Neuronal stem cell (in vitro differentiated cells): ENCODE measurements around the gene STEAP2.

Experiments
- DNase-seq: peaks from one replicate; pipeline ENCODE4 v3.0.0-alpha.2; 2013; ENCODE audit warnings: low spot score
- H2AFZ ChIP-seq: one replicate; pipeline ENCODE4 v1.6.1; 2013; ENCODE audit warnings: mild to moderate bottlenecking, low read length, inconsistent platforms
- H2AK5ac ChIP-seq: 2 replicates; pipeline ENCODE4 v1.6.1; 2013; ENCODE audit warnings: low read depth, mild to moderate bottlenecking, inconsistent platforms, low read length, moderate library complexity, mixed read lengths
- H2BK120ac ChIP-seq: 2 replicates; pipeline ENCODE4 v1.6.1; 2013; ENCODE audit warnings: low read depth, mild to moderate bottlenecking, inconsistent platforms, low read length, moderate library complexity, mixed read lengths
- H2BK12ac ChIP-seq: one replicate; pipeline ENCODE4 v1.6.1; 2013; ENCODE audit warnings: low read length, inconsistent platforms
- H2BK15ac ChIP-seq: 2 replicates; pipeline ENCODE4 v1.6.1; 2013; ENCODE audit warnings: mild to moderate bottlenecking, low read length, inconsistent platforms, mixed read lengths
- H2BK5ac ChIP-seq: one replicate; pipeline ENCODE4 v1.6.1; 2013; ENCODE audit warnings: inconsistent platforms, mild to moderate bottlenecking, low read length, moderate library complexity
- H3K14ac ChIP-seq: one replicate; pipeline ENCODE4 v1.6.1; 2013; ENCODE audit warnings: low read length, inconsistent platforms
- H3K18ac ChIP-seq: 2 replicates; pipeline ENCODE4 v1.6.1; 2013; ENCODE audit warnings: low read length, inconsistent platforms
- H3K23ac ChIP-seq: 2 replicates; pipeline ENCODE4 v1.6.1; 2013; ENCODE audit warnings: low read depth, mild to moderate bottlenecking, mixed read lengths, low read length, inconsistent platforms; ENCODE audit not compliant: poor library complexity
- H3K27ac ChIP-seq: replicated peaks from 3 replicates; pipeline ENCODE4 v1.5.1; 2013; ENCODE audit warnings: low read length, inconsistent platforms
- H3K27me3 ChIP-seq, 3 experiments: 2 replicates each; pipeline ENCODE4 v1.6.1; 2013; ENCODE audit warnings: low read length in 3 of 3, mild to moderate bottlenecking in 2 of 3, inconsistent platforms in 1 of 3, low read depth in 1 of 3, mixed read lengths in 1 of 3, moderate library complexity in 1 of 3; ENCODE audit not compliant: control insufficient read depth in 3 of 3, insufficient read depth in 3 of 3
- H3K36me3 ChIP-seq, 2 donors: replicated peaks in 1 of 2; 2 replicates each; pipeline ENCODE4 v1.6.1; 2013; ENCODE audit warnings: low read length in 2 of 2; ENCODE audit not compliant: control insufficient read depth in 2 of 2, insufficient read depth in 2 of 2
- H3K4ac ChIP-seq: 2 replicates; pipeline ENCODE4 v1.6.1; 2013; ENCODE audit warnings: inconsistent platforms, mild to moderate bottlenecking, low read length, moderate library complexity
- H3K4me1 ChIP-seq, 2 donors: 1 replicate in 1 of 2; 2 replicates in 1 of 2; pipeline ENCODE4 v1.6.1; 2013; ENCODE audit warnings: low read length in 2 of 2, low read depth in 1 of 2; ENCODE audit not compliant: control insufficient read depth in 2 of 2, insufficient read depth in 1 of 2
- H3K4me2 ChIP-seq: one replicate; pipeline ENCODE4 v1.6.1; 2013; ENCODE audit warnings: mild to moderate bottlenecking, low read length, inconsistent platforms; ENCODE audit not compliant: insufficient read depth, poor library complexity, severe bottlenecking
- H3K4me3 ChIP-seq, 2 donors: 2 replicates each; pipeline ENCODE4 v1.5.1; 2013; ENCODE audit warnings: low read length in 2 of 2, mild to moderate bottlenecking in 2 of 2, inconsistent platforms in 1 of 2, moderate library complexity in 1 of 2
- H3K79me1 ChIP-seq: one replicate; pipeline ENCODE4 v1.6.1; 2013; ENCODE audit warnings: low read depth, mild to moderate bottlenecking, inconsistent platforms, low read length, moderate library complexity
- H3K9ac ChIP-seq: one replicate; pipeline ENCODE4 v1.6.1; 2013; ENCODE audit warnings: mild to moderate bottlenecking, low read depth, low read length, inconsistent platforms; ENCODE audit not compliant: poor library complexity
- H3K9me3 ChIP-seq, 2 donors: replicated peaks in 1 of 2; 2 replicates each; pipeline versions ENCODE3 to v1.6.1; 2013; ENCODE audit warnings: low read length in 2 of 2, mild to moderate bottlenecking in 2 of 2, inconsistent platforms in 1 of 2, low read depth in 1 of 2, mixed read lengths in 1 of 2, moderate library complexity in 1 of 2; ENCODE audit not compliant: control insufficient read depth in 2 of 2, insufficient read depth in 1 of 2
- H4K8ac ChIP-seq: one replicate; pipeline ENCODE4 v1.6.1; 2013; ENCODE audit warnings: low read depth, mild to moderate bottlenecking, inconsistent platforms, low read length, moderate library complexity
- H4K91ac ChIP-seq: one replicate; pipeline ENCODE4 v1.6.1; 2013; ENCODE audit warnings: low read length, low read depth, mild to moderate bottlenecking, inconsistent platforms; ENCODE audit not compliant: poor library complexity
- WGBS, 2 donors: extraction: QIAGEN DNeasy Blood & Tissue Kit; methylation state at CpG; one replicate each; pipeline ENCODE4 v1.1.7; 2013; ENCODE audit warnings: missing lambda C conversion rate in 2 of 2, mixed read lengths in 1 of 2; ENCODE audit not compliant: insufficient read length in 2 of 2, insufficient replicate concordance in 1 of 2; ENCODE audit errors: extremely low coverage in 2 of 2; 5-methylcytosine and 5-hydroxymethylcytosine counted together

Gene STEAP2

DNA sequence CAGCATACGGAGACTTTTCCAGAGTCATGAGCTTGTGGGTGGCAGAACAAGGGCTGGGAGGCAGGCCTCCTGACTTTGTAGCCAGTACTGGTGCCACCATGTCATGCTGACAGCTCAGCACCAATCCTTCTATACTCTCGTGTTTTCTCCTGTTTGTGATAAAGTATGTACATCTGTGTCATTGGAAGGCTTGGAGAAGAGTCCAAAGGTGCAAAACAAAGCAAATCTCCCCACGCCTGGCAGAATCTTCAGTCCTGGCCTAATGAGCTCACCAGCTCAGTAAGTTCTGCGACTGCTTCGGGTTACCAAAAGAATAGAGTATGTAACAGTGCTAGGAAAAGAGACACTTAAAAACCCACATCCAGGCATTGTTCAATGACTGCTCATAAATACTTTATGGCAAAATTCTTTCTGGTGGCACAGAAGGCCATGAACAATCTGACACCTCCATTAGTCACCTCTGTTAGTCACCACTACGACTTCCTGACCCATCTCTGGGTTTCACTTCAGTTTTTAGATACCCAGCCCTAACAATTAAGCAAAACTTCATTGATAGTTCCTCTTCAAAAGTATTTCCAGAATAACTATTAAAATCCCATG lies 32.8 kb upstream of the STEAP2 start:
- Histone ChIP-seq H3K9me3 (peaks cover 0 to 8% of the 10 kb centered on the region in 2 donors), H3K27ac (no peak overlapping the region), H2BK120ac (no peak overlapping the region), H3K4me1 (no peaks in the 10 kb centered on the region), H3K4me2 (no peak overlapping the region), H4K91ac (no peak overlapping the region), H3K27me3 (no peaks in the 10 kb centered on the region), H2AFZ (no peak overlapping the region), H4K8ac (no peak overlapping the region), H3K9ac (no peak overlapping the region), H2BK15ac (no peak overlapping the region), H3K79me1 (no peaks in the 10 kb centered on the region), H3K18ac (no peak overlapping the region), H2BK12ac (no peak overlapping the region), H3K14ac (no peak overlapping the region), H3K4ac (no peak overlapping the region), H2AK5ac (no peak overlapping the region), H3K36me3 (no peaks in the 10 kb centered on the region), H2BK5ac (no peak overlapping the region), H3K4me3 (no peak overlapping the region), H3K23ac (no peak overlapping the region)
- WGBS, 2 donors: no CpG with 5 or more reads among the region's 6 CpGs
- no peak for DNase-seq

DNA sequence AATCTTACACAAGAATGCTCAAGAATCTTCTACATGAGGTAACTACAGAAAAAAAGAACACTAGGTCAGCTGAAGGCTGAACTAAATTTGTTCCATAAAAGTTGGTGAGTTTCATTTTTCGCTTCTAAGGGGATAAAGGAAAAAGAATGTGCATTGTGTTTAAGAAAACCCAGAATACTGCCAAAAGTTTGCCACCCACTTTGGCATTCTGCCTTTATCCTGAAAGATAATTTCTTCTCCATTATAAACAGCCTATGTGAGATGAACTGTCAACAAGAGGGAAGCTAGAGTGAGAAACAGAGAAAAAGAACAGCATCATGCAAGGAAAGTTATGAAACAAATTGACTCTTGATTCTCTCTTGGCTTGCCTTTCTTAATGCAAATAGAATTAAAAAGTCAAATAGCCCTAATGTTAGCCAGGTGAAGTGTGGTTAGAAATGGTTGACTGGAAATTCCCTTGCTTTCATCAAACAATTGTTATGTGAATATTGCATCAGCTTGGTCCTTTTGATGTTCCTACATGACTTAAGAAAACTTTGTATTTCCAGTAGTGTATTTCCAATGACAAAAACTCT lies 31.4 kb upstream of the STEAP2 start:
- H4K91ac ChIP-seq: no peak overlapping the region
- H3K9me3 ChIP-seq: peaks cover 0 to 8% of the 10 kb centered on the region in 2 donors
- no peak overlapping the region for H3K4me2 ChIP-seq
- WGBS, 2 donors: no CpG with 5 or more reads among the region's 1 CpG
- H3K27me3 ChIP-seq: no peaks in the 10 kb centered on the region
- no peak for DNase-seq
- H2BK5ac ChIP-seq: no peak overlapping the region
- no peak overlapping the region for H3K27ac ChIP-seq
- no peak overlapping the region for H2AK5ac ChIP-seq
- no peak overlapping the region for H3K23ac ChIP-seq
- no peak overlapping the region for H2AFZ ChIP-seq
- H3K14ac ChIP-seq: no peak overlapping the region
- no peak overlapping the region for H2BK15ac ChIP-seq
- H2BK120ac ChIP-seq: no peak overlapping the region
- H3K9ac ChIP-seq: no peak overlapping the region
- H3K36me3 ChIP-seq: no peaks in the 10 kb centered on the region
- no peak overlapping the region for H3K18ac ChIP-seq
- no peak overlapping the region for H4K8ac ChIP-seq
- no peaks in the 10 kb centered on the region for H3K4me1 ChIP-seq
- H2BK12ac ChIP-seq: no peak overlapping the region
- H3K4ac ChIP-seq: no peak overlapping the region
- H3K79me1 ChIP-seq: no peaks in the 10 kb centered on the region
- no peak overlapping the region for H3K4me3 ChIP-seq

DNA sequence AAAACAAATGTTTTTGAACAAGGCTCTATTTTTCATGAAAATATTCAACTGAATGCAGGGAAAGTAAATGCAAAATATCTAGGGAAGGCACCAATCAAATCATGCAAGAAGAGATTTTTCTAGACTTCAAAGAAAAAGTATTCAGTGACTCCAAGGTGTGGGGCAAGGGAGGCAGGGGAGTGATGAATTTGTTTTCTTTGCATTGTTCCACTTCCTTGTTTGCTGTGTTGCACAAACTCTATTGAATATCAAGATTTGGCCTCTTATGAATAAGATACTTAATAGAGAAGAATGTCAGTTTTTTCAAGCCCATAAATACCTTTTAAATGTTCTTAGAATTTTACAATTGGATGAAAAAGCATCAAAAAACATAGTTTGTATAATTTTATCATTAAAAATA lies 30.9 kb upstream of the STEAP2 start:
- no peak overlapping the region for H4K8ac ChIP-seq
- no peak overlapping the region for H3K4me2 ChIP-seq
- H3K4me3 ChIP-seq: no peak overlapping the region
- no peaks in the 10 kb centered on the region for H3K36me3 ChIP-seq
- H3K9ac ChIP-seq: no peak overlapping the region
- peaks cover 0 to 7% of the 10 kb centered on the region in 2 donors for H3K9me3 ChIP-seq
- H3K4ac ChIP-seq: no peak overlapping the region
- no peaks in the 10 kb centered on the region for H3K4me1 ChIP-seq
- no peak overlapping the region for H2BK15ac ChIP-seq
- H3K27ac ChIP-seq: no peak overlapping the region
- no peak overlapping the region for H4K91ac ChIP-seq
- no peak overlapping the region for H2BK12ac ChIP-seq
- no peak overlapping the region for H3K18ac ChIP-seq
- no peak overlapping the region for H3K23ac ChIP-seq
- no peak overlapping the region for H3K14ac ChIP-seq
- no peaks in the 10 kb centered on the region for H3K79me1 ChIP-seq
- no peaks in the 10 kb centered on the region for H3K27me3 ChIP-seq
- no peak overlapping the region for H2AK5ac ChIP-seq
- H2AFZ ChIP-seq: no peak overlapping the region
- DNase-seq: no peak
- no peak overlapping the region for H2BK5ac ChIP-seq
- no peak overlapping the region for H2BK120ac ChIP-seq

DNA sequence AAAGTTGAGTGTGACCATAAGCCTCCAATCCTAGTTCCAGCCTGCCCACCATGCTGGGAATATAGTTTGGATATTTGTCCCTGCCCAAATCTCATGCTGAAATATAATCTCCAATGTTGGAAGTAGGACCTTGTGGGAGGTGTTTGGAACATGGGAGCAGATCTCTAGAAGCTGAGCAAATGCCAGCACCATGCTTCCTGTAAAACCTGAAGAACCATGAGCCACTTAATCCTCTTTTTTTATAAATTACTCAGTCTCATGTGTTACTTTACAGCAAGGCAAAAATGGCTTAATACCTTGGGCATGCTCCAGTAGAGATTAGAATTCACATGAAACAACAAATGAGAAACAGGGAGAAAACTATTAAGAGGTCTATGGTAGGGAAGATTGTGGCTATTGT lies 30.1 kb upstream of the STEAP2 start:
- no peak overlapping the region for H2AK5ac ChIP-seq
- H2BK12ac ChIP-seq: no peak overlapping the region
- no peak overlapping the region for H3K9ac ChIP-seq
- H2BK5ac ChIP-seq: no peak overlapping the region
- H2BK15ac ChIP-seq: no peak overlapping the region
- H3K4me1 ChIP-seq: no peaks in the 10 kb centered on the region
- H3K18ac ChIP-seq: no peak overlapping the region
- no peak overlapping the region for H3K4me3 ChIP-seq
- H3K23ac ChIP-seq: no peak overlapping the region
- no peak overlapping the region for H2BK120ac ChIP-seq
- no peaks in the 10 kb centered on the region for H3K79me1 ChIP-seq
- H3K14ac ChIP-seq: no peak overlapping the region
- no peak overlapping the region for H4K8ac ChIP-seq
- H4K91ac ChIP-seq: no peak overlapping the region
- no peaks in the 10 kb centered on the region for H3K27me3 ChIP-seq
- DNase-seq: no peak
- no peak overlapping the region for H3K4me2 ChIP-seq
- H3K9me3 ChIP-seq: peaks cover 0 to 4% of the 10 kb centered on the region in 2 donors
- H2AFZ ChIP-seq: no peak overlapping the region
- H3K27ac ChIP-seq: no peak overlapping the region
- no peaks in the 10 kb centered on the region for H3K36me3 ChIP-seq
- H3K4ac ChIP-seq: no peak overlapping the region
